LNCAP (cell line): ENCODE measurements around the gene SPINK2.

Source experiments
- CTCF ChIP-seq: fragments of 450-650 bp; IDR thresholded peaks from 2 replicates; pipeline ENCODE4 v1.5.1; 2017; ENCODE audit warnings: mild to moderate bottlenecking

The SPINK2 gene

GRCh38 chr4:56796211-56796610, 25.3 kb downstream of the SPINK2 start:
- TF ChIP-seq CTCF: no peak

GRCh38 chr4:56791316-56791715, 30.2 kb downstream of the SPINK2 start:
- TF ChIP-seq CTCF: no peak

- no peak for TF ChIP-seq CTCF
These were observed 30.8 kb downstream of the SPINK2 start for GRCh38 chr4:56790691-56791091.

- TF ChIP-seq CTCF: no peak
These were observed 33.4 kb downstream of the SPINK2 start for GRCh38 chr4:56788081-56788480.

- no peak for TF ChIP-seq CTCF
These were observed 34.1 kb downstream of the SPINK2 start for GRCh38 chr4:56787380-56787779.

- TF ChIP-seq CTCF: no peak
These were observed 34.5 kb downstream of the SPINK2 start for GRCh38 chr4:56786955-56787354.

- TF ChIP-seq CTCF: no peak
These were observed 37.5 kb downstream of the SPINK2 start for GRCh38 chr4:56783986-56784385.

- TF ChIP-seq CTCF: no peak
These were observed 39.5 kb downstream of the SPINK2 start for GRCh38 chr4:56782019-56782418.
